ENCODE results near the gene NVL.
"Not testable (repeated sequence)": the region's sequence is repeated elsewhere in the genome, so short reads cannot be mapped to it uniquely, and the experiment has no call there.

NVL gene

GRCh38 chr1:224338150-224338838 lies 8.3 kb upstream of the NVL start:
- no peak for DNase-seq (ENCODE audit: low read depth in 1 of 2, low spot score in 1 of 2)

- no peak for DNase-seq (ENCODE audit: low read depth in 1 of 2, low spot score in 1 of 2)
Observed at GRCh38 chr1:224333939-224334786, 4.2 kb upstream of the NVL start.

- no peak for DNase-seq (ENCODE audit: low read depth in 1 of 2, low spot score in 1 of 2)
Observed at GRCh38 chr1:224333309-224333926, 3.4 kb upstream of the NVL start.

GRCh38 chr1:224331824-224332223 lies 1.9 kb upstream of the NVL start:
- DNase-seq (ENCODE audit: low read depth in 1 of 2, low spot score in 1 of 2), result no peak

GRCh38 chr1:224331326-224331725 lies 1.4 kb upstream of the NVL start:
- no peak for DNase-seq (ENCODE audit: low read depth in 1 of 2, low spot score in 1 of 2)

GRCh38 chr1:224329484-224329841 lies 509 bp downstream of the NVL start:
- no peak for DNase-seq (ENCODE audit: low read depth in 1 of 2, low spot score in 1 of 2)

- no peak for DNase-seq (ENCODE audit: low read depth in 1 of 2, low spot score in 1 of 2)
Observed at GRCh38 chr1:224328644-224329043, 1.3 kb downstream of the NVL start.

GRCh38 chr1:224325959-224326358 lies 4.0 kb downstream of the NVL start:
- DNase-seq (ENCODE audit: low read depth in 1 of 2, low spot score in 1 of 2), result no peak

- no peak for DNase-seq (ENCODE audit: low read depth in 1 of 2, low spot score in 1 of 2)
Observed at GRCh38 chr1:224321706-224322105, 8.3 kb downstream of the NVL start.

GRCh38 chr1:224317383-224318045 lies 12.5 kb downstream of the NVL start:
- DNase-seq (ENCODE audit: low read depth in 1 of 2, low spot score in 1 of 2), result no peak

- DNase-seq (ENCODE audit: low read depth in 1 of 2, low spot score in 1 of 2), result no peak
Observed at GRCh38 chr1:224312025-224312424, 17.9 kb downstream of the NVL start.

GRCh38 chr1:224311503-224311902 lies 18.5 kb downstream of the NVL start:
- not testable (repeated sequence) for DNase-seq (ENCODE audit: low read depth in 1 of 2, low spot score in 1 of 2)

- no peak for DNase-seq (ENCODE audit: low read depth in 1 of 2, low spot score in 1 of 2)
Observed at GRCh38 chr1:224308064-224308463, 21.9 kb downstream of the NVL start.

- DNase-seq (ENCODE audit: low read depth in 1 of 2, low spot score in 1 of 2), result no peak
Observed at GRCh38 chr1:224304767-224305166, 25.2 kb downstream of the NVL start.

- no peak for DNase-seq (ENCODE audit: low read depth in 1 of 2, low spot score in 1 of 2)
Observed at GRCh38 chr1:224302947-224303346, 27.0 kb downstream of the NVL start.

- no peak for DNase-seq (ENCODE audit: low read depth in 1 of 2, low spot score in 1 of 2)
Observed at GRCh38 chr1:224301391-224301790, 28.6 kb downstream of the NVL start.

GRCh38 chr1:224300346-224300745 lies 29.6 kb downstream of the NVL start:
- DNase-seq (ENCODE audit: low read depth in 1 of 2, low spot score in 1 of 2), result no peak

GRCh38 chr1:224298346-224299330 lies 31.3 kb downstream of the NVL start:
- DNase-seq (ENCODE audit: low read depth in 1 of 2, low spot score in 1 of 2), result no peak

GRCh38 chr1:224294775-224295174 lies 35.2 kb downstream of the NVL start:
- DNase-seq (ENCODE audit: low read depth in 1 of 2, low spot score in 1 of 2), result no peak

- no peak for DNase-seq (ENCODE audit: low read depth in 1 of 2, low spot score in 1 of 2)
Observed at GRCh38 chr1:224292419-224292818, 37.6 kb downstream of the NVL start.

Data from activated T-helper 1 cell treated with anti-CD3 and anti-CD28 coated beads, Interleukin-2, amount 50 U/mL, for 16 hours (primary cell).